CD14-positive monocyte (primary cell): ENCODE measurements around the gene NGLY1. TPM values are rescaled to one million over a fixed set of nuclear protein-coding genes. Genes with fewer than 3 reads are reported as not detected.

Experiments
- DNase-seq, 3 donors: peaks; one replicate each; pipeline ENCODE4 v3.0.0-alpha.2; 2011 to 2022
- H2AFZ ChIP-seq: 2 replicates; pipeline ENCODE4 v1.6.0; 2012; ENCODE audit warnings: mild to moderate bottlenecking, low read depth, low read length, inconsistent platforms; ENCODE audit not compliant: insufficient read depth, poor library complexity, severe bottlenecking
- H3K27ac ChIP-seq, 2 donors: 1 replicate in 1 of 2; 2 replicates in 1 of 2; pipeline ENCODE4 v1.5.1; 2012 to 2013; ENCODE audit warnings: low read length in 2 of 2, control low read depth in 1 of 2, inconsistent platforms in 1 of 2, low read depth in 1 of 2, mild to moderate bottlenecking in 1 of 2
- H3K27me3 ChIP-seq, 2 donors: one replicate each; pipeline versions ENCODE4 v1.6.0 to v1.6.1; 2011 to 2013; ENCODE audit warnings: low read length in 2 of 2; ENCODE audit not compliant: control insufficient read depth in 2 of 2, insufficient read depth in 2 of 2
- H3K36me3 ChIP-seq, 2 donors: replicated peaks in 1 of 2; 1 replicate in 1 of 2; 2 replicates in 1 of 2; pipeline versions ENCODE4 v1.5.1 to v1.6.1; 2012 to 2013; ENCODE audit warnings: low read length in 2 of 2, control low read depth in 1 of 2, inconsistent platforms in 1 of 2, mild to moderate bottlenecking in 1 of 2; ENCODE audit not compliant: insufficient read depth in 2 of 2, control insufficient read depth in 1 of 2
- H3K4me1 ChIP-seq, 2 donors: 1 replicate in 1 of 2; 2 replicates in 1 of 2; pipeline versions ENCODE4 v1.5.1 to v1.6.1; 2012 to 2013; ENCODE audit warnings: low read length in 2 of 2, control low read depth in 1 of 2, inconsistent platforms in 1 of 2, mild to moderate bottlenecking in 1 of 2, moderate library complexity in 1 of 2; ENCODE audit not compliant: insufficient read depth in 2 of 2, control insufficient read depth in 1 of 2
- H3K4me2 ChIP-seq: replicated peaks from 2 replicates; pipeline ENCODE3; 2012; ENCODE audit warnings: low read length, moderate library complexity, mild to moderate bottlenecking; ENCODE audit not compliant: poor library complexity, severe bottlenecking; ENCODE audit errors: extremely low read depth
- H3K4me3 ChIP-seq, 3 experiments: fragments of 200-600 bp in 1 of 3; sonication (generic) in 1 of 3; replicated peaks in 1 of 3; 1 replicate in 2 of 3; 2 replicates in 1 of 3; pipeline ENCODE4 v1.5.1; 2011 to 2013; ENCODE audit warnings: low read length in 3 of 3, mild to moderate bottlenecking in 3 of 3, control low read depth in 2 of 3, low read depth in 2 of 3, inconsistent platforms in 1 of 3, moderate library complexity in 1 of 3
- H3K79me2 ChIP-seq: 2 replicates; pipeline ENCODE4 v1.6.0; 2012; ENCODE audit warnings: mild to moderate bottlenecking, control low read depth, inconsistent platforms, low read length, moderate library complexity; ENCODE audit not compliant: insufficient read depth
- H3K9ac ChIP-seq: 2 replicates; pipeline ENCODE4 v1.6.0; 2017; ENCODE audit warnings: low read length, mild to moderate bottlenecking; ENCODE audit not compliant: insufficient read depth, poor library complexity, severe bottlenecking
- H3K9me3 ChIP-seq, 2 donors: replicated peaks in 1 of 2; 1 replicate in 1 of 2; 2 replicates in 1 of 2; pipeline versions ENCODE4 v1.5.1 to v1.6.1; 2012 to 2013; ENCODE audit warnings: low read length in 2 of 2, control low read depth in 1 of 2; ENCODE audit not compliant: control insufficient read depth in 1 of 2, insufficient read depth in 1 of 2
- H4K20me1 ChIP-seq: 2 replicates; pipeline ENCODE4 v1.6.0; 2012; ENCODE audit warnings: mild to moderate bottlenecking, low read length, control low read depth, moderate library complexity; ENCODE audit not compliant: insufficient read depth
- H3K27ac Mint-ChIP-seq, 7 donors: one replicate each; pipeline ENCODE4 v1.8.0; 2020; ENCODE audit warnings: mild to moderate bottlenecking in 7 of 7, mixed read lengths in 7 of 7, moderate library complexity in 6 of 7, inconsistent platforms in 2 of 7
- H3K27me3 Mint-ChIP-seq, 3 donors: one replicate each; pipeline ENCODE4 v1.8.0; 2021 to 2022; ENCODE audit warnings: low read depth in 3 of 3, mild to moderate bottlenecking in 3 of 3, mixed read lengths in 3 of 3, moderate library complexity in 3 of 3, inconsistent platforms in 1 of 3
- H3K36me3 Mint-ChIP-seq, 2 donors: one replicate each; pipeline ENCODE4 v1.8.0; 2020; ENCODE audit warnings: mixed read lengths in 2 of 2, inconsistent platforms in 1 of 2, mild to moderate bottlenecking in 1 of 2
- H3K4me1 Mint-ChIP-seq: one replicate; pipeline ENCODE4 v1.8.0; 2020; ENCODE audit warnings: mild to moderate bottlenecking, mixed read lengths
- H3K4me3 Mint-ChIP-seq, 2 donors: one replicate each; pipeline ENCODE4 v1.8.0; 2020; ENCODE audit warnings: mild to moderate bottlenecking in 2 of 2, mixed read lengths in 2 of 2, moderate library complexity in 1 of 2
- H3K9me3 Mint-ChIP-seq, 7 donors: one replicate each; pipeline ENCODE4 v1.8.0; 2020 to 2022; ENCODE audit warnings: mixed read lengths in 7 of 7, mild to moderate bottlenecking in 6 of 7, moderate library complexity in 6 of 7, inconsistent platforms in 2 of 7
- WGBS: methylation state at CpG from one replicate; pipeline ENCODE4 v1.1.5; 2013; ENCODE audit warnings: missing lambda C conversion rate; ENCODE audit not compliant: insufficient coverage; 5-methylcytosine and 5-hydroxymethylcytosine counted together
- intact Hi-C, 2 donors: fragments of 100-400 bp; cut with micrococcal nuclease; formaldehyde crosslinking; loops; one replicate each; pipeline versions ENCODE4 v1.15.0 to v1.15.1; 2023
- polyA plus RNA-seq, 3 donors: library from polyadenylated mRNA; depleted of rRNA in 1 of 3; unstranded in 2 of 3; stranded (reverse) in 1 of 3; fragments of 300-500 nt in 2 of 3; fragments of >200 nt in 1 of 3; fragmentation: Illumina TruSeq in 2 of 3; gene quantifications; 1 replicate in 2 of 3; 2 replicates in 1 of 3; pipeline ENCODE4 v1.2.3, GENCODE V29; 2012 to 2021
- TF ChIP-seq, protein P1 (sequence below): fragments of 200-600 bp; IDR thresholded peaks from one replicate; pipeline ENCODE4 v1.8.0; 2022; ENCODE audit warnings: antibody characterized with exemption, mild to moderate bottlenecking

The NGLY1 gene
- polyA plus RNA-seq, 3 donors = 11.4 to 33.4 (median 29.6) TPM

DNA sequence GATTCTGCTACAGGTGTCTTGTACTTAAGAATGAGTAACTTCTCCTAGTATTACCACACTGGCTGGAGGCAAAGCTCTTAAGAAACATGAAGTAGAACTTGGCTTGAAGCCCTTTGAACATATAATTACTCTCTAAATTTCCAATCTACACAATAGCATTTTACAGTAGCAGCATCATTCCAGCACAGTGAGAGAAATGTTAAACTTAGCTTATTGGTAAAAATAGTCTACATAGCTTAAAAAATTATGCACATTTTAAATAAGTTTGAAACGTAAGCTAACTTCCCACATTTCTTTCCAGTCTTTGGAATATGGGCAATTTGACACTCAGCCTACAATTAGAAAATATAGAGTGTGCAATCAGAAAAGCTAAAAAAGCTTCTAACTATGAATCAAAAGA, 85.7 kb downstream of the NGLY1 start:
- Histone ChIP-seq H3K27ac (no peak overlapping the region), H3K9ac (no peak overlapping the region), H2AFZ (no peak overlapping the region), H3K27me3 (no peaks in the 10 kb centered on the region), H3K36me3 (no peaks in the 10 kb centered on the region), H3K4me1 (peaks cover 22 to 27% of the 10 kb centered on the region in 2 donors), H3K4me3 (no peak overlapping the region), H4K20me1 (no peaks in the 10 kb centered on the region), H3K79me2 (no peaks in the 10 kb centered on the region), H3K4me2 (no peak overlapping the region), H3K9me3 (no peaks in the 10 kb centered on the region)
- DNase-seq = no peak
- Mint-ChIP-seq H3K4me1 (peaks cover 28% of the 10 kb centered on the region), H3K9me3 (peaks cover 0 to 4% (median 3%) of the 10 kb centered on the region in 7 donors), H3K36me3 (no peaks in the 10 kb centered on the region), H3K27ac (no peak overlapping the region), H3K4me3 (no peak overlapping the region), H3K27me3 (peaks cover 0 to 3% (median 2%) of the 10 kb centered on the region in 3 donors)
- TF ChIP-seq, protein P1, sequence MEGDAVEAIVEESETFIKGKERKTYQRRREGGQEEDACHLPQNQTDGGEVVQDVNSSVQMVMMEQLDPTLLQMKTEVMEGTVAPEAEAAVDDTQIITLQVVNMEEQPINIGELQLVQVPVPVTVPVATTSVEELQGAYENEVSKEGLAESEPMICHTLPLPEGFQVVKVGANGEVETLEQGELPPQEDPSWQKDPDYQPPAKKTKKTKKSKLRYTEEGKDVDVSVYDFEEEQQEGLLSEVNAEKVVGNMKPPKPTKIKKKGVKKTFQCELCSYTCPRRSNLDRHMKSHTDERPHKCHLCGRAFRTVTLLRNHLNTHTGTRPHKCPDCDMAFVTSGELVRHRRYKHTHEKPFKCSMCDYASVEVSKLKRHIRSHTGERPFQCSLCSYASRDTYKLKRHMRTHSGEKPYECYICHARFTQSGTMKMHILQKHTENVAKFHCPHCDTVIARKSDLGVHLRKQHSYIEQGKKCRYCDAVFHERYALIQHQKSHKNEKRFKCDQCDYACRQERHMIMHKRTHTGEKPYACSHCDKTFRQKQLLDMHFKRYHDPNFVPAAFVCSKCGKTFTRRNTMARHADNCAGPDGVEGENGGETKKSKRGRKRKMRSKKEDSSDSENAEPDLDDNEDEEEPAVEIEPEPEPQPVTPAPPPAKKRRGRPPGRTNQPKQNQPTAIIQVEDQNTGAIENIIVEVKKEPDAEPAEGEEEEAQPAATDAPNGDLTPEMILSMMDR = no peak
- intact Hi-C loops = no loop called here
- WGBS = no CpG with 5 or more reads among the region's 1 CpG

DNA sequence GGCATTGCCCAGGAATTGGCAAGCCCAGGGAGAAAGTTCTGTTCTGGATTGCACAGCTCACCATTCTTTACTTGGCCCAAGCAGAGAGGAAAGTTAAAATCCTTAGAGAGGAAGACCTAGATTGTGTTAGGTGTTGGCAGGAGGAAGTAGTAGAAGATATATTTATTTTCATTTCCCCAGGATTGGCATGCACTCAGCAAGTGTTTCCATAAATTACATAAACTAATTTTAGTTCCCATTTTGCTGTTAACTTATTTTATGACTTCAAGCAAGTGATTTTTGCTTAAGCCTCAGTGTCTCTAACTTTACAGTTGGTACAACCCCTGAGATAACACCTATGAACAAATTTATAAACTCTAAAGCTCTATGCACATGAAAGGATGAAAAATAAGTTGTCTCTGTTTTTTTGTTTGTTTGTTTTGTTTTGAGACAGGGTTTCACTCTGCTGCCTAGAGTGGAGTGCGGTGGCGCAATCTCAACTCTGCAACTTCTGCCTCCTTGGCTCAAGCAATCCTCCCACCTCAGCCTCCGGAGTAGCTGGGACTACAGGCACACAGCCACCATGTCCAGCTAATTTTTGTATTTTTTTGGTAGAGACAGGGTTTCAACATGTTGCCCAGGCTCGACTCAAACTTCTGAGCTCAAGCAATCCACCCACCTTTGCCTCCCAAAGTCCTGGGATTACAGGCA, 87.4 kb downstream of the NGLY1 start:
- peak overlapping the region; percentile 55 to 82 (median 77) for H3K27ac Mint-ChIP-seq
- peak overlapping the region; percentile 59 to 67 for H3K27ac ChIP-seq
- 50% methylated on average over 1 of the region's 4 CpGs for WGBS
- H4K20me1 ChIP-seq = no peaks in the 10 kb centered on the region
- peaks cover 0 to 2% of the 10 kb centered on the region in 2 donors for H3K27me3 ChIP-seq
- H3K4me1 Mint-ChIP-seq = peaks cover 28% of the 10 kb centered on the region
- H3K36me3 Mint-ChIP-seq = no peaks in the 10 kb centered on the region
- peak overlapping the region; percentile 14 for H2AFZ ChIP-seq
- H3K36me3 ChIP-seq = no peaks in the 10 kb centered on the region
- DNase-seq = peak in 2 of 3 donors; percentile 27 to 31
- no peaks in the 10 kb centered on the region for H3K79me2 ChIP-seq
- TF ChIP-seq, protein P1 = no peak
- H3K9ac ChIP-seq = no peak overlapping the region
- H3K4me2 ChIP-seq = peak overlapping the region; percentile 30
- H3K4me3 Mint-ChIP-seq = peak overlapping the region in 1 of 2 donors; percentile 53
- intact Hi-C loops = no loop called here
- no peaks in the 10 kb centered on the region for H3K9me3 ChIP-seq
- peaks cover 22 to 27% of the 10 kb centered on the region in 2 donors for H3K4me1 ChIP-seq
- peaks cover 0 to 4% (median 3%) of the 10 kb centered on the region in 7 donors for H3K9me3 Mint-ChIP-seq
- peak overlapping the region in 1 of 3 experiments; percentile 27 for H3K4me3 ChIP-seq
- H3K27me3 Mint-ChIP-seq = peaks cover 2 to 8% (median 8%) of the 10 kb centered on the region in 3 donors
